Measurements from ENCODE around the gene NIPAL3.

The NIPAL3 gene

DNA sequence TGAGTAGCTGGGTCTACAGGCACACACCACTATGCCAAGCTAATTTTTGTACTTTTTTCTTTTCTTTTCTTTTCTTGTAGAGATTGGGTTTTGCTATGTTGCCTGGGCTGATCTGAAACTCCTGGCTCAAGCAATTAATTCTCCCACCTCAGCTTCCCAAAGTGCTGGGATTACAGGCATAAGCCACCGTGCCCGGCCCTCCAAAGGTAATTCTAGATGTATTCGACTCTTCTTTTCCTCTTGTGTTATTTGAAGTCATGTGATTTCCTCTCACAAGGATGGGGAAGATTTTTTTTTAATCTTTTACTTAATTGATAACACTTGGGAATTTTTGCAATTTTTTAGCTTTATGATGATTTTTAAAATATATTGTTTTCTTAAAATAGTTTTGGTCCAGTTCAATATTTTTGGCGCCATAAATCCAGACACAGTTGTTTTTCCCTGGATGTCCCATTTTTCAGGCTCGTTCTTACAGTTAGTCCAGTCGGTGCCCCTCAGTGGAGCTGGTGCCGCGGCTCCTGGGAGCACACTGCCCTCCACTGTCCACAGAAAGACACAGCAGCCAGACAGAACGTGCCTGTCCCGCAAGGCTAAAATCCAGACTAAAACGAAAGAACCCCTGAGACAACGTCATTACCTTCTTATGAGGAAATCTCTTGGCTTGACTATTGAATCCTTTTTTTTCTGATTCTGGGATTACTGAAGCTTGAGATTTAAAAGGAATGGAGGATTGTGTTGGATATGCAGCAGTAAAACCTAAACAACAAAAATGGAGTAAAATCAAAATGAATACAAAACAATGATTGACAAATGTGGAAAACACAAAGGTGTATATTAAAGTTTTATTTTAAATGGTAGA is 24.4 kb upstream of the NIPAL3 start:
- DNase-seq: peak in 49 of 56 donors; percentile 17 to 82 (median 50)

DNA sequence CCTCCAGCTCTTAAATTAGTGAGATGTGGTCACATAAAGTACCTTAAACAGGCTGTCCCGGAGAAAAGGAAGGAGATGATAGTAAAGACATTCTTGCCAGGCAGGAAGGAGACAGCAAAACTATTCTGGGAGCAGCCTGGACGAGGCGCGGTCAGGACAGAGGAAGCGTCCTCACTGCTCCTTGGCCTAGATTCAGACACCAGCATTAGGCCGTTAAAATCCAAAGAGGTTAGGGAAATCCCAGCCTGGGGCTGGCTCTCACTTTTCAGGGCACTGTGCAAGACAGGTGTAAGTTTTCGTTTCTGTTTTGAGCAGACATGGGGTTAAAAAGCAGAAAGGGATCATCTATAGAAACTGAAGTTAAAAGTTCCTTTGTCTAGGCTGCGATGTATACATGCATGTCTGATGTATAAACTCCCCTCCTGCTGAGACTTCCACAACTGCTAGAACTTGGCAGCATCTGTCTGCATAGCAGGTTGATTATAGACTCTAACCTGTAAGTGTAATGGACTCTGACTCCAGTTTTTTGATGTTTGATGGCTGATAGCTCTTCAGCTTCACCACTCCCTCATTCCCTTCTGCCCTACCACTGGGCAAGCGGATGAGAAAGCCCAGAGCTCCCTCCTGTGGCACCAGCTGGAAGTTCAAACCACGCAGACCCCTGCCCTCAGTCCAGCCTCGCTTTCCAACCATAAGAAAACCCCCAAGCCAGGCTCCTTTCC is 23.6 kb upstream of the NIPAL3 start:
- DNase-seq: peak in 42 of 56 donors; percentile 7 to 73 (median 42)

DNA sequence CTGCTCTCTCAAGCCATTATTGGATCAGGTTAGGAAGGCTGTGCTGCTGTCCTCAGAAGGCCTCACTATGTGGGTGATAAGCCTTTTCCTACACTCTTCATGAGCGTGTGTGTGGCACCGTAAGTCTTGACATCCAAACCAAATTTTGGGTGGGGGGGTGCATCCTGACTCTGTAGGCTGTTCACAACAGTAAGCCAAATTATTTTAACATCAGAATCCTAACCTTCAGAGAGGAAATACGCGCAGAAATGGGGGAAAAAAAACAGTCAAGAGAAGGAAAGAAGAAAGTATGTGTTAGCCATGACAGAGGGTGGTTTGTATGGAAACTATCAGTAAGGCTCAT is 23.0 kb upstream of the NIPAL3 start:
- no peak for DNase-seq

- no peak for DNase-seq
Observed at GRCh38 chr1:24392982-24393650, 22.5 kb upstream of the NIPAL3 start.

- DNase-seq: no peak
Observed at GRCh38 chr1:24393892-24394291, 21.7 kb upstream of the NIPAL3 start.

DNA sequence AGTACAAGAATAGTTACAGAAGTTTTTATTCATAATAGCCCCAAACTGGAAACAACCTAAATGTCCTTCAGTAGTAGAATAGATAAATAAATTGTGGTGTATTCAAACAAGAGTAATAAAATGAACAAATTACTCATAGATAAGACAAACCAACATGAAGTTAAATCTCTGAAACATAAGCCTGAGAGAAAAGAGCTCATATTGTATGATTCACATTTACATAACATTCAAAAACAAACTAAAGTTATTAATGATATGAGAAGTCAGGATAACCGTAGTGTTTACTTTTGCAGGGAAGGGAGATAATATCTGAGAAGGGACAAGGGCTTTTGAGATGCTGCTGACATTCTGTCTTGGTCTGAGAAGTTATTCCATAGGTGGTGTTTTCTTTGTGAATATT is 15.5 kb upstream of the NIPAL3 start:
- no peak for DNase-seq

DNA sequence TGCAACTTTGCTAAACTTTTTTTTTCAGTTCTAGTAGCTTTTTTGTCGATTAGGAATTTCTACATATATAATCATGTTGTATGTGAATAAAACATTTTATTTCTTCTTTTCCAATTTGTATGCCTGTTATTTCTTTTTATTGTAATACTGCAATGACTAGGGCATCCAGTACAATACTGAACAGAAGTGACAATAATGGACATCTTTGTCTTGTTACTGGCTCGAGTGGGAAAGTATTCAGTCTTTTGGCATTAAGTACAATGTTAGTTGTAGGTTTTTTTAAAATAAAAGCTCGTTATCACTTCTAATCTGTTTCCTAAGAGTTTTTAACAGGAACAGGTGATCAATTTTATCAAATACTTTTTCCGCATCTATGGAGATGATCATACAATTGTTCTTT is 11.8 kb upstream of the NIPAL3 start:
- DNase-seq: no peak

DNA sequence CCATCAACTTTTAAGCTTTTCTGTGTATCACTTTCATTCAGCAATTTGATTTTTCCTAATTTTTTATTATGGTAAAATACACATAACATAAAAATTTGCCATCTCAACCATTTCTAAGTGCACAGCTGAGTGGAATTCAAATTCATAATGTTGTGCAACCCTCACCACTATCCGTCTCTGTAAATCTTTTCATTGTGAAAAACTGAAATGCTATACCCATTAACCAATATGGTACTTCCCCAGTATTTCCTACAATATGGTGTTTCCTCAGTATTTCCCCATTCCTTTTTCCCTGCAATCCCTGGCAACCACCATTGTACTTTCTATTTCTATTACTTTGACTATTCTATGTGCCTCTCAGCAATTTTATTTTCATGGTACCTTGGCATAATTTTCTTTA is 8.8 kb upstream of the NIPAL3 start:
- no peak for DNase-seq

DNA sequence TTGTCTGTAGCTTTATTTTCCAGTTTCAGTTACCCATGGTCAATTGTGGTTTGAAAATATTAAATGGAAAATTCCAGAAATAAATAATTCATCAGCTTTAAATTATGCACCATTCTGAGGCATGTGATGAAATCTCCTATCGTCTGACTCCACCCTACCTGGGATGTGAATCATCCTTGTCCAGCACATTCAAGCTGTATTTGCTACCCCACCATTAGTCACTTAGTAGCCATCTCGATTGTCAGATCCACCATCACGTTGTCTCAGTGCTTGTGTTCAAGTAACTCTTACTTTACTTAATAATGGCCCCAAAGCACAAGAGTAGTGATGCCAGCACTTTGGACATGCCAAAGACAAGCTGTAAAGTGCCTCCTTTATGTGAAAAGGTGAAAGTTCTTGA is 6.1 kb upstream of the NIPAL3 start:
- no peak for DNase-seq

GRCh38 chr1:24410750-24411149 is 4.9 kb upstream of the NIPAL3 start:
- DNase-seq: no peak

- no peak for DNase-seq
Observed at GRCh38 chr1:24411963-24412362, 3.6 kb upstream of the NIPAL3 start.

DNA sequence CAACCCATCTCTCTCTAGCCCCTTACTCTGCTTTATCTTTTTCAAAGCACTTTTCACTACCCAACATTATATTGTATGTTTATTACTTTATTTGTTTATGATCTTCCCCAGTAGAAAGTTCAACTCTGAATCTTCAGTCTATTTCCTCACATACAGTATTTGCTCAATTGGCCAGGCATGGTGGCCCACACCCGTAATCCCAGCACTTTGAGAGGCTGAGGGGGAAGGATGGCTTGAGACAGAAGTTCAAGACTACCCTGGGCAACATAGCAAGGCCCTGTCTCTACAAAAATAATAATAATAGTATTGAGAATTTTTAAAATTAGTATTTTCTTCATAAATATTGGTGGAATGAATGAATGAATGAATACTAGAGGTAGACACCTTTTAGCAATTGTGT is 3.2 kb upstream of the NIPAL3 start:
- DNase-seq: no peak

DNA sequence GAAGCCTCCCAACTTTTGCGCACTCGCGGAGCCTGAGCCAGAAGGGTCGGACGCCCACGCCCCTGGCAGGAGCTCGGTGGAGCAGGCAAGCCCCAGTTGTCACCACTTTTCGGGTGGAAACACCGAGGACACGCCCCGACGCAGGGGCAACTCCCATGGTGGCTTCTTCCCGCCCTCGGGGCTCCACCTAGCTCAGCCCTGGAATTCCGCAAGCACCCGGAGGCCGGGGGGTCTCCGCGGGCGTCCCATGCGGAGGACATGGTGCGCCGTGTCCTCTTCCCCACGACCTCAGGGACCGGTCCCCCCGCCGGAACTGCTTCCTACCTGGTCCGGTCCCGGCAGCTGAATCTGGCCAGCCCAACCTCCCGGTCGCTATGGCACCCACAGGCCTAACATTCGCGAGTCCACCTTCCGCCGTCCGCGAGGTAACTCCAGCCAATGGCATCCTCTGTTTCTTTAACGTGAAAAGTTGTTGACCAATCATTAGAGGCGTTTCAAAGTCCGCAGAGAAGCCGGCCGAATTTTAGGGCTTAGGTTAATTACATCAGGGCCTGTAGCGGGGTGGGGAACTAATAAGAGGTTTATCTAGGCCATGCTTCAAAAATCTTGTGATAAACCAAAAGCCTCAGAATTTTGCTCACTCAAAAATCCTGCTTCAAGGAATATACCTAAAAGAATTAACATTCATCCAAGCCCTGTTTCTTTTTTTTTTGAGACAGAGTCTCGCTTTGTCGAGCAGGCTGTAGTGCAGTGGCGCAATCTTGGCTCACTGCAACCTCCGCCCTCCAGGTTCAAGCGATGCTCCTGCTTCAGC is 2.0 kb upstream of the NIPAL3 start, which contains the start of gene STPG1:
STPG1 (minus strand) TSS at position 433 of the 814 bp plus-strand sequence. CDS start 12,394 bp downstream, outside the sequence.
- peak in 52 of 56 donors; percentile 26 to 85 (median 64) for DNase-seq

GRCh38 chr1:24414775-24415333 is 748 bp upstream of the NIPAL3 start:
- DNase-seq: peak in 1 of 56 donors; percentile 66

DNA sequence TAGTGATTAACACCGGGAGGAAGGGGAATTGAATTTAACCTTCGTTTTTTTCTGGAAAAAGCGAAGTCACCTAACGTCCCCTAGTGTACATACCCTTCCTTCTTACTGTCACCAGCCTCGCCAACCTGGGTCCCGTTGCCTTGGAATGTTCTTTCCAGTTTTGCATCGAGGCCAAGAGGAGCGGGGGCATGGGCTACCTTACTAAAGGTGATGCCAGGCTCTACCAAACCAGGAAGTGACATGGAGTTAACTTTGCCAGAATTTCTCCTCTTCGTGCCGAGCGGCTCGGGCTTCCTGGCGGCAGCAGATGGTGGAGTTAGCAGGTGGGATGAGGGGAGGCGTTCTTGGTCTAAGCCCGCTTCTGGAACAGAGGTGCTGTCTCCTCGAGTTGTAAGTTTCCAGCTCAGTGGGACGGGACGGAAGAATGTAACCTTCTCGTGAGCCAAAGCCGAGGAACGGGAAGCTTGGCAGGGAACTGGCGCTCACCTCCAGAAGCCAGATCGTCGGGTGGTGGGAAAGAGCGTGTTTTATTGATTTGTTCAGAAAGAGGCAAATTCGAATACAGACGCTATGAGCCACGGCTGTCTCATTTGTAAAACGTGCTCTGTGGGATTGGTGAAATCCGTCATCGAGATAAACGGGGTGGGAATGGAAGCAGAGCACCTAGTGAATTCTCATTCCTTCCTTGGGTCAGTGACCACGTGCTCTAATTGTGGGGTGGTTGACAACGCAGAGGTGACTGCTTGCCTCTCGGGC is 486 bp downstream of the NIPAL3 start:
- peak in 8 of 56 donors; percentile 47 to 79 (median 60) for DNase-seq

GRCh38 chr1:24416666-24417391 is 1.2 kb downstream of the NIPAL3 start:
- no peak for DNase-seq

GRCh38 chr1:24417681-24418080 is 2.1 kb downstream of the NIPAL3 start:
- DNase-seq: no peak

DNA sequence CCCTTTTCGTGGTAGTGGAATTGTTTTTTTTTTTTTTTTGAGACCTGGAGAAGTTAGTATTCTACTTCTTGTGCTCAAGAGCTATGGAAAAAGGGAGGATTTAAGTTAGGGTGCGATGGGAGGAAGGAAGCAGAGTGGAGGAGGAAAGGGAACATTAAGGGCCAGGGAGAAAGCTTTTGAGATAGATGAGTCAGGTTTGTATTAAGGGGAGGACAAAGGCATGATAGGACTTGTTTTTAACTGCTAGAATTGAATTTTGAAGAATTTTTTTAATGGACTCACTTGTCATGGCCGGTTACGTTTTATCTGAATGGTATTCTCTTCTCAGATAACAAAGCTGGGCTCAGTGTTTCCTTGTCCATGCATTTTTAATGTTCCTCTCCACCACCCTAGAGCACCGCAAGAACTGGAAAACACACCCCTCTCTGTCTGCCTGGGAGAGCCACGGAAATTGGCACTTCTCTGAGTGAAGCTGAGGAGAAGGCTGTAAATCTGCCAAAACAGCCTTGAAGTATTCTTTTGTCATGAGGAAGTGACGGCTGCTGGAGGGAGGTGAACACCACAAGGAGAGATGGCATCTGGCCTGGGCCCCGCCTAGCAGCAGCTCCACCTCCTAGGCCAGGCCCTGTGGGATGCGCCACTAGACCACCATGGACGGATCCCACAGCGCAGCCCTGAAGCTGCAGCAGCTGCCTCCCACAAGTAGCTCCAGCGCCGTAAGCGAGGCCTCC is 3.5 kb downstream of the NIPAL3 start:
- DNase-seq: peak in 35 of 56 donors; percentile 16 to 68 (median 45)

GRCh38 chr1:24420547-24420946 is 4.9 kb downstream of the NIPAL3 start:
- DNase-seq: no peak
